Fibroblast of lung (primary cell): Measurements from ENCODE around the gene FBH1. TPM values are rescaled to one million over a fixed set of nuclear protein-coding genes. Genes with fewer than 3 reads are reported as not detected.
"Not testable (repeated sequence)": the region's sequence is repeated elsewhere in the genome, so short reads cannot be mapped to it uniquely, and the experiment has no call there.

Experiments used
- DNase-seq, 2 donors: peaks; one replicate each; pipeline versions ENCODE4 v3.0.0 to v3.0.0-alpha.2; 2010; ENCODE audit warnings: low read depth in 2 of 2
- H2AFZ ChIP-seq: 2 replicates; pipeline ENCODE4 v1.5.1; 2012; ENCODE audit warnings: low read length, control low read depth, inconsistent platforms
- H3K27ac ChIP-seq: 2 replicates; pipeline ENCODE4 v1.5.1; 2011; ENCODE audit warnings: low read length, control low read depth; ENCODE audit not compliant: insufficient read depth
- H3K27me3 ChIP-seq: 2 replicates; pipeline ENCODE4 v1.5.1; 2011; ENCODE audit warnings: mild to moderate bottlenecking, low read length; ENCODE audit not compliant: control insufficient read depth, insufficient read depth
- H3K36me3 ChIP-seq: 2 replicates; pipeline ENCODE4 v1.5.1; 2011; ENCODE audit warnings: low read length; ENCODE audit not compliant: control insufficient read depth, insufficient read depth
- H3K4me1 ChIP-seq: 2 replicates; pipeline ENCODE4 v1.5.1; 2011; ENCODE audit warnings: low read length; ENCODE audit not compliant: control insufficient read depth, insufficient read depth; ENCODE audit errors: extremely low read depth
- H3K4me2 ChIP-seq: 2 replicates; pipeline ENCODE4 v1.5.1; 2011; ENCODE audit warnings: low read length, control low read depth; ENCODE audit not compliant: insufficient read depth; ENCODE audit errors: extremely low read depth
- H3K4me3 ChIP-seq, 4 experiments: fragments of 200-600 bp in 1 of 4; sonication (generic) in 1 of 4; replicated peaks in 1 of 4; 2 replicates each; pipeline ENCODE4 v1.5.1; 2011 to 2016; ENCODE audit warnings: low read length in 4 of 4, low read depth in 3 of 4, mild to moderate bottlenecking in 3 of 4, control low read depth in 2 of 4, inconsistent platforms in 1 of 4, mixed read lengths in 1 of 4; ENCODE audit not compliant: insufficient read depth in 1 of 4; ENCODE audit errors: control extremely low read depth in 1 of 4
- H3K79me2 ChIP-seq: 2 replicates; pipeline ENCODE4 v1.5.1; 2012; ENCODE audit warnings: mild to moderate bottlenecking, low read length, inconsistent platforms; ENCODE audit not compliant: control insufficient read depth, insufficient read depth
- H3K9ac ChIP-seq: 2 replicates; pipeline ENCODE4 v1.5.1; 2011; ENCODE audit warnings: mild to moderate bottlenecking, low read length, control low read depth; ENCODE audit not compliant: insufficient read depth
- H3K9me3 ChIP-seq: 2 replicates; pipeline ENCODE4 v1.5.1; 2012; ENCODE audit warnings: low read depth, low read length; ENCODE audit not compliant: control insufficient read depth, insufficient read depth
- H4K20me1 ChIP-seq: 2 replicates; pipeline ENCODE4 v1.5.1; 2011; ENCODE audit warnings: low read length; ENCODE audit not compliant: control insufficient read depth, insufficient read depth; ENCODE audit errors: extremely low read depth
- EZH2 ChIP-seq: IDR thresholded peaks from 2 replicates; pipeline ENCODE4 v1.5.1; 2012; ENCODE audit warnings: low read length, control low read depth, mild to moderate bottlenecking; ENCODE audit errors: missing control alignments
- polyA plus RNA-seq, 2 donors: library from polyadenylated mRNA; depleted of rRNA in 1 of 2; stranded (reverse) in 1 of 2; unstranded in 1 of 2; fragments of >200 nt; gene quantifications; 2 replicates each; pipeline ENCODE4 v1.2.1, GENCODE V29; 2011 to 2012; ENCODE audit warnings: missing spikeins in 1 of 2
- total RNA-seq: library from RNA; depleted of rRNA; stranded (reverse); fragments of >200 nt; gene quantifications from 2 replicates; pipeline ENCODE4 v1.2.1, GENCODE V29; 2014
- TF ChIP-seq, protein P1 (sequence below), 2 donors: IDR thresholded peaks in 1 of 2; conservative IDR thresholded peaks in 1 of 2; 1 replicate in 1 of 2; 2 replicates in 1 of 2; pipeline ENCODE4 v1.5.1; 2011 to 2012; ENCODE audit warnings: low read length in 2 of 2, control low read depth in 1 of 2, inconsistent platforms in 1 of 2, low read depth in 1 of 2, mild to moderate bottlenecking in 1 of 2

The FBH1 gene
- total and polyA plus RNA-seq, 2 donors (not counting 1 experiment from before 2014, with no cell fraction given), result 53.6 to 97.8 TPM

DNA sequence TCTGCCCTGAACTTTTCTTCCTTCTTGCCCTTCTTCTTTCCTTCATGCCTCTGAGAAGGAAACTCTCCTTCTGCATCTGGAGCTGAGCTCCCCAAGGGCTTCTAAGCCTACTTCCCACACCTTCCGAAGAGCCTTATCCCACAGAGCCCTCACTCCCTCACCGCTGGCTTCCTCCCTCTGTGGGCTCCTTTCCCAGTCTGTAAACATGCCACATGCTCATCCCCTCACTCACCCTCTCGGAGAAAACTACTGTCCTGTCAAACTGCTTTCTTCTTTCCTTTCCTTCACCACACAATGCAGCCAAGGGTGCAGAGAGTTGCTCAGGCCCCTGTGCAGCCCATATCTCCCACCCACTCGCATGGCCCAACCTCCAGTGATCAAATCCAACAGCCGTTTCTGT, 18.4 kb upstream of the FBH1 start:
- no peak overlapping the region for H3K27ac ChIP-seq
- no peaks in the 10 kb centered on the region for H4K20me1 ChIP-seq
- H3K4me3 ChIP-seq, result no peak overlapping the region
- no peak overlapping the region for H2AFZ ChIP-seq
- no peaks in the 10 kb centered on the region for H3K9me3 ChIP-seq
- no peaks in the 10 kb centered on the region for H3K36me3 ChIP-seq
- no peak overlapping the region for H3K9ac ChIP-seq
- H3K4me1 ChIP-seq, result no peaks in the 10 kb centered on the region
- TF ChIP-seq EZH2, result no peak
- TF ChIP-seq, protein P1, sequence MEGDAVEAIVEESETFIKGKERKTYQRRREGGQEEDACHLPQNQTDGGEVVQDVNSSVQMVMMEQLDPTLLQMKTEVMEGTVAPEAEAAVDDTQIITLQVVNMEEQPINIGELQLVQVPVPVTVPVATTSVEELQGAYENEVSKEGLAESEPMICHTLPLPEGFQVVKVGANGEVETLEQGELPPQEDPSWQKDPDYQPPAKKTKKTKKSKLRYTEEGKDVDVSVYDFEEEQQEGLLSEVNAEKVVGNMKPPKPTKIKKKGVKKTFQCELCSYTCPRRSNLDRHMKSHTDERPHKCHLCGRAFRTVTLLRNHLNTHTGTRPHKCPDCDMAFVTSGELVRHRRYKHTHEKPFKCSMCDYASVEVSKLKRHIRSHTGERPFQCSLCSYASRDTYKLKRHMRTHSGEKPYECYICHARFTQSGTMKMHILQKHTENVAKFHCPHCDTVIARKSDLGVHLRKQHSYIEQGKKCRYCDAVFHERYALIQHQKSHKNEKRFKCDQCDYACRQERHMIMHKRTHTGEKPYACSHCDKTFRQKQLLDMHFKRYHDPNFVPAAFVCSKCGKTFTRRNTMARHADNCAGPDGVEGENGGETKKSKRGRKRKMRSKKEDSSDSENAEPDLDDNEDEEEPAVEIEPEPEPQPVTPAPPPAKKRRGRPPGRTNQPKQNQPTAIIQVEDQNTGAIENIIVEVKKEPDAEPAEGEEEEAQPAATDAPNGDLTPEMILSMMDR (conservative IDR thresholded peaks at IDR 0.05 in 1 of 2, IDR thresholded peaks at IDR 0.05 in 1 of 2; ENCODE audit: low read depth in 1 of 2, low read length in 2 of 2), result no peak
- H3K27me3 ChIP-seq, result no peaks in the 10 kb centered on the region
- no peaks in the 10 kb centered on the region for H3K79me2 ChIP-seq
- peak overlapping the region; percentile 35 for H3K4me2 ChIP-seq
- DNase-seq, result peak; percentile 20 to 41

DNA sequence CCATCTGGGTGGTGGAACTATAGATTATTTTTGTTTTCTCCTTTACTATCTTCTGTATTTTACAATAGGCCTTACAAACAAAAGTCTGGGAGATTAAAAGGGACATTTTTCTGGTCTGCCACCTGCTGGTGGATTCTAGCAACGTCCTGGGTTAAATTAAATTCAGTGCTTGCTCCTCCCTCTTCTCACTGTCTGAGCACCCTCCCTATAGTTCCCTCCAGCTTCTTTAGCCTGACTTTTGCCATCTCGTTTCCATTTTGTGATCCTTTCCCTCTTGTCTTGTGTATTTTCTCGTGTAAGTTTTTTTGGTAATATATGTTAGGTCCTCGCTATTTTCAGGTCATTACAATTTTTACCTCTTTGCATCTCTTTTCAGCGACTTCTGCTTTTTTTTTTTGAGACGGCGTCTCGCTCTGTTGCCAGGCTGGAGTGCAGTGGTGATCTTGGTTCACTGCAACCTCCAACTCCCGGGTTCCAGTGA, 16.5 kb upstream of the FBH1 start:
- TF ChIP-seq, protein P1 (conservative IDR thresholded peaks at IDR 0.05 in 1 of 2, IDR thresholded peaks at IDR 0.05 in 1 of 2; ENCODE audit: low read depth in 1 of 2, low read length in 2 of 2), result peak; percentile 53 to 68
- no peak for TF ChIP-seq EZH2
- Histone ChIP-seq H2AFZ (no peak overlapping the region), H3K9ac (no peak overlapping the region), H3K4me2 (no peak overlapping the region), H3K27me3 (no peaks in the 10 kb centered on the region), H4K20me1 (no peaks in the 10 kb centered on the region), H3K36me3 (no peaks in the 10 kb centered on the region), H3K9me3 (no peaks in the 10 kb centered on the region), H3K79me2 (no peaks in the 10 kb centered on the region), H3K4me1 (no peaks in the 10 kb centered on the region), H3K4me3 (no peak overlapping the region), H3K27ac (no peak overlapping the region)
- peak; percentile 51 to 65 for DNase-seq

DNA sequence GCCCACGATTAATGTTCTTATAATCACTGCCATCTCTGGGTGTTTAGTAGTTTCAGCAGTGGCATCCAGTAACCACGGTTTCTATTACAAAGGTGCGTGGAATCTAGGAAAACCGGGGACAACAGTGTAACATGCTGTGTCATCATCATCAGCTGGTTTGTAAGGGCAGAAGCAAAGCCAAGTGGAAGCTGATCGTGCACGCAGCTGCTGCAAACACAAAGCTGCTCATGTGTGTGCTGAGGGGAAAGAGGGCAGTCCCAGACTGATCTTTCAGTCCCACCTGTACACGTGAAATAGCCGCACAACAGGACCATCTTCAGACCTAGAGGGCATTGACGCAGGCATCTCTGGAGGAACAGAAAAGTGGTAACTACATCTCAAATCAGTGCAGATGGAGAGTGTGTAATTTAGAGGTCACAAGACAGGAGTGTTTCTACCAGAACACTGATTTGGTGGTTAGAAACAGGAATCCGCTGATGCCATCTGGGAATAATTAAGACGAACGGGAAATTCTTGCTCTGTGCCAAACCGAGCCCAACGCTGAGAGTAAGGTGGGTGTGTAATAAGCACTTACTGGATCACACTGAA, 13.8 kb upstream of the FBH1 start:
- Histone ChIP-seq H3K36me3 (no peaks in the 10 kb centered on the region), H2AFZ (no peak overlapping the region), H3K27me3 (no peaks in the 10 kb centered on the region), H3K4me1 (no peaks in the 10 kb centered on the region), H3K4me2 (no peak overlapping the region), H3K27ac (no peak overlapping the region), H3K9ac (no peak overlapping the region), H3K4me3 (no peak overlapping the region), H4K20me1 (no peaks in the 10 kb centered on the region), H3K79me2 (no peaks in the 10 kb centered on the region), H3K9me3 (no peaks in the 10 kb centered on the region)
- TF ChIP-seq, protein P1 (conservative IDR thresholded peaks at IDR 0.05 in 1 of 2, IDR thresholded peaks at IDR 0.05 in 1 of 2; ENCODE audit: low read depth in 1 of 2, low read length in 2 of 2), result no peak
- no peak for TF ChIP-seq EZH2
- DNase-seq, result peak in 1 of 2 donors; percentile 93

DNA sequence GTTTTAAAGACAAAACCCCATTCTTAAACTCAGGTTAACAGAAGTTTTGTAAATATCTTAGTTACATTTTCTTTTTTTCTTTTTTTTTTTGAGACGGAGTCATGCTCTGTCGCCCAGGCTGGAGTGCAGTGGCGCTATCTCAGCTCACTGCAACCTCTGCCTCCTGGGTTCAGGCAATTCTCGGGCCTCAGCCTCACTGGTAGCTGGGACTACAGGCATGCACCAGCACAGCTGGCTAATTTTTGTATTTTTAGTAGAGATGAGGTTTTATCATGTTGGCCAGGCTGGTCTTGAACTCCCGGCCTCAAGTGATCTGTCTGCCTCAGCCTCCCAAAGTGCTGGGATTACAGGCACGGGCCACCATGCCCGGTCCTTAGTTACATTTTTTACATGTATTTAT, 13.0 kb upstream of the FBH1 start:
- H3K4me3 ChIP-seq, H2AFZ ChIP-seq, H3K9me3 ChIP-seq, H3K4me1 ChIP-seq, H3K27me3 ChIP-seq, H3K4me2 ChIP-seq, H3K27ac ChIP-seq, H3K79me2 ChIP-seq, H3K9ac ChIP-seq, DNase-seq, H3K36me3 ChIP-seq, H4K20me1 ChIP-seq: not testable (repeated sequence)
